Measurements from ENCODE around the gene C2orf49. TPM values are rescaled to one million over a fixed set of nuclear protein-coding genes. Genes with fewer than 3 reads are reported as not detected.
A peak's percentile ranks its signal among the peaks of the same experiment; 100 is the strongest.

Gene C2orf49
- total RNA-seq, 2 donors from 2014 or later: 18.1 to 22.2 TPM

DNA sequence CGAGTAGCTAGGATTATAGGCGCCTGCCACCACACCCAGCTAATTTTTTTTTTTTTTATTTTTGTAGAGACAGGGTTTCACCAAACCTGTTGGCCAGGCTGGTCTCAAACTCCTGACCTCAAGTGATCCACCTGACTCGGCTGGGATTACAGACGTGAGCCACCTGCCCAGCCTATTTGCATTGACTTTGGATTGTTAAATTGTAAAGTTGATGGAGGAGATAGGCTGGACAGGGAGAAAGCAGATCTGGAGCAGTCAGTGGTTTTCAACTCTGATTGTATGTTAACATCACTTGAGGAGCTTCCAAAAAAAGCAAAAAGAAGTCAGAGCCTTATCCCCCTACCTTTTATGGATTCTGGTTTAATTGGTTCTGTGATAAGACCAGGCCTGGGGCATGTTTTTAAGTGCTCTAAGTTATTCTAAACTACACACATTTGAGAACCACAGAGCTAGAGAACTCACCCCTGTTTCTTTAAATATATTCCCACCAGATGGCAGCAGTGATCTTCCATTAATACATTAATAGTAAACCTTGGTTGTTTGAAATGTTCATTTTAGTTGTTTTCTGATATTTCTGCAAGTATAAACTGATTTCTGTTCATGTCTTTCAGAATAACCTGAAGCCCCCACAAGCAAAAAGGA lies 7.5 kb downstream of the C2orf49 start:
- no peaks in the 10 kb centered on the region for H3K27me3 ChIP-seq (ENCODE audit: control insufficient read depth, insufficient read depth, low read length, poor library complexity, severe bottlenecking)
- TF ChIP-seq, protein P1, sequence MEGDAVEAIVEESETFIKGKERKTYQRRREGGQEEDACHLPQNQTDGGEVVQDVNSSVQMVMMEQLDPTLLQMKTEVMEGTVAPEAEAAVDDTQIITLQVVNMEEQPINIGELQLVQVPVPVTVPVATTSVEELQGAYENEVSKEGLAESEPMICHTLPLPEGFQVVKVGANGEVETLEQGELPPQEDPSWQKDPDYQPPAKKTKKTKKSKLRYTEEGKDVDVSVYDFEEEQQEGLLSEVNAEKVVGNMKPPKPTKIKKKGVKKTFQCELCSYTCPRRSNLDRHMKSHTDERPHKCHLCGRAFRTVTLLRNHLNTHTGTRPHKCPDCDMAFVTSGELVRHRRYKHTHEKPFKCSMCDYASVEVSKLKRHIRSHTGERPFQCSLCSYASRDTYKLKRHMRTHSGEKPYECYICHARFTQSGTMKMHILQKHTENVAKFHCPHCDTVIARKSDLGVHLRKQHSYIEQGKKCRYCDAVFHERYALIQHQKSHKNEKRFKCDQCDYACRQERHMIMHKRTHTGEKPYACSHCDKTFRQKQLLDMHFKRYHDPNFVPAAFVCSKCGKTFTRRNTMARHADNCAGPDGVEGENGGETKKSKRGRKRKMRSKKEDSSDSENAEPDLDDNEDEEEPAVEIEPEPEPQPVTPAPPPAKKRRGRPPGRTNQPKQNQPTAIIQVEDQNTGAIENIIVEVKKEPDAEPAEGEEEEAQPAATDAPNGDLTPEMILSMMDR (conservative IDR thresholded peaks at IDR 0.05): peak; percentile 67
- Mint-ChIP-seq H3K27me3 (ENCODE audit: insufficient read depth) (no peaks in the 10 kb centered on the region), H3K4me3 (no peak overlapping the region), H3K4me1 (no peaks in the 10 kb centered on the region), H3K36me3 (ENCODE audit: low read depth) (peaks cover 64% of the 10 kb centered on the region), H3K9me3 (no peaks in the 10 kb centered on the region), H3K27ac (no peak overlapping the region)
- DNase-seq: no peak
- no peak overlapping the region for H3K9ac ChIP-seq (ENCODE audit: extremely low read depth, low read length, poor library complexity, severe bottlenecking)
- H3K36me3 ChIP-seq (ENCODE audit: control insufficient read depth, insufficient read depth, low read length): peaks cover 92% of the 10 kb centered on the region
- no peaks in the 10 kb centered on the region for H3K4me1 ChIP-seq (ENCODE audit: control insufficient read depth, insufficient read depth, low read length)
- H3K9me3 ChIP-seq (ENCODE audit: control insufficient read depth, low read length): no peaks in the 10 kb centered on the region
- no peak overlapping the region for H3K27ac ChIP-seq (ENCODE audit: low read depth, low read length)
- 96 to 100% methylated on average over 1 to 4 of the region's 4 CpGs for WGBS, 2 experiments (ENCODE audit: insufficient coverage in 1 of 2, insufficient read length in 1 of 2)
- H3K4me3 ChIP-seq (ENCODE audit: low read length): no peak overlapping the region

DNA sequence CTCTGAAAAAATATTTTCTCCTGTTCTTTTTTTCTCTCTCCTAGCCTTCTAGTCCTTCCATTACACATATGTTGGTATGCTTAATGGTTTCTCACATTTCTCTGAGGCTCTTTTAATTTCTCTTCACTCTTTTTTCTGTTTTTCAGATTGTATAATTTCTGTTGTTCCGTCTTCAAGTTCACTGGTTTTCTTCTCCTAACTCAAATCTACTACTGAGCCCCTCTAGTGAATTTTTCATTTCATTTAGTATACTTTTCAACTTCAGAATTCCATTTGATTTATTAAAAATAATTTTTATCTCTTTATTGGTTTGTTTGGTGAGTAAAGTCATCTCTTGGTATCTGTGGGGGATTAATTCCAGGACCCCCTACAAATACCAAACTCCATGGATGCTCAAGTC lies 19.8 kb downstream of the C2orf49 start:
- peaks cover 63% of the 10 kb centered on the region for H3K36me3 ChIP-seq (ENCODE audit: control insufficient read depth, insufficient read depth, low read length)
- 100% methylated on average over 1 of the region's 1 CpG for WGBS, 2 experiments (ENCODE audit: insufficient coverage in 1 of 2, insufficient read length in 1 of 2)
- H3K9me3 Mint-ChIP-seq: no peaks in the 10 kb centered on the region

DNA sequence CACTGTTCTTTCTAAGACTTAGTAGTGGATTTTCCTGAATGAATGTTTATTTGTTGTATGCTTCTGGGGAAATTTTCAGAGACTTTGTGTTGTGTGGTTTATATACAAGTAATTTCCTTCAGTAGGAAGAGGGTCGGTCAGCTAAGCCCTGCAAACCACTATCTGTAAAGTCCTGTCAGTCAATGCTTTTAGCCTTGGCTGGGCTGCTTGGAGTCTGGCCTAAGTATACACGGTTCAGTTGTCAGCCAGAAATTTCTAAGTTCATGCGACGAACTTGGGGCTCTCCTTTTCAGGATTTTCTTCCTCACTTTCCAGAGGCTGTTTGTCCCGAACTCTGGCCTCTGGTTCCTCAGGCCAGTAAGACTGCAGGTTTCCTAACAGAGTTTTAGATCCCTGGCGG lies 21.3 kb downstream of the C2orf49 start:
- Histone ChIP-seq H3K27me3 (ENCODE audit: control insufficient read depth, insufficient read depth, low read length, poor library complexity, severe bottlenecking) (no peaks in the 10 kb centered on the region), H3K36me3 (ENCODE audit: control insufficient read depth, insufficient read depth, low read length) (peaks cover 59% of the 10 kb centered on the region), H3K4me3 (ENCODE audit: low read length) (no peak overlapping the region), H3K4me1 (ENCODE audit: control insufficient read depth, insufficient read depth, low read length) (no peaks in the 10 kb centered on the region), H3K9me3 (ENCODE audit: control insufficient read depth, low read length) (no peaks in the 10 kb centered on the region), H3K27ac (ENCODE audit: low read depth, low read length) (no peak overlapping the region), H3K9ac (ENCODE audit: extremely low read depth, low read length, poor library complexity, severe bottlenecking) (no peak overlapping the region)
- H3K36me3 Mint-ChIP-seq (ENCODE audit: low read depth): peaks cover 45% of the 10 kb centered on the region
- no peak for DNase-seq
- no peaks in the 10 kb centered on the region for H3K4me1 Mint-ChIP-seq
- WGBS, 2 experiments (ENCODE audit: insufficient coverage in 1 of 2, insufficient read length in 1 of 2): 91 to 94% methylated on average over 5 to 6 of the region's 6 CpGs
- H3K4me3 Mint-ChIP-seq: no peak overlapping the region
- H3K27ac Mint-ChIP-seq: no peak overlapping the region
- H3K9me3 Mint-ChIP-seq: no peaks in the 10 kb centered on the region
- TF ChIP-seq, protein P1 (conservative IDR thresholded peaks at IDR 0.05): no peak
- no peaks in the 10 kb centered on the region for H3K27me3 Mint-ChIP-seq (ENCODE audit: insufficient read depth)

More for the DNA sequence above, 19.8 kb downstream of the C2orf49 start:
- no peak overlapping the region for H3K4me3 ChIP-seq (ENCODE audit: low read length)
- Mint-ChIP-seq H3K4me1 (no peaks in the 10 kb centered on the region), H3K27ac (no peak overlapping the region), H3K4me3 (no peak overlapping the region), H3K36me3 (ENCODE audit: low read depth) (peaks cover 53% of the 10 kb centered on the region), H3K27me3 (ENCODE audit: insufficient read depth) (no peaks in the 10 kb centered on the region)
- TF ChIP-seq, protein P1 (conservative IDR thresholded peaks at IDR 0.05): no peak
- H3K27me3 ChIP-seq (ENCODE audit: control insufficient read depth, insufficient read depth, low read length, poor library complexity, severe bottlenecking): no peaks in the 10 kb centered on the region
- no peaks in the 10 kb centered on the region for H3K9me3 ChIP-seq (ENCODE audit: control insufficient read depth, low read length)
- no peak overlapping the region for H3K9ac ChIP-seq (ENCODE audit: extremely low read depth, low read length, poor library complexity, severe bottlenecking)
- DNase-seq: no peak
- H3K27ac ChIP-seq (ENCODE audit: low read depth, low read length): no peak overlapping the region
- H3K4me1 ChIP-seq (ENCODE audit: control insufficient read depth, insufficient read depth, low read length): no peaks in the 10 kb centered on the region
